ENCODE data around the gene IFNL1.

DNA sequence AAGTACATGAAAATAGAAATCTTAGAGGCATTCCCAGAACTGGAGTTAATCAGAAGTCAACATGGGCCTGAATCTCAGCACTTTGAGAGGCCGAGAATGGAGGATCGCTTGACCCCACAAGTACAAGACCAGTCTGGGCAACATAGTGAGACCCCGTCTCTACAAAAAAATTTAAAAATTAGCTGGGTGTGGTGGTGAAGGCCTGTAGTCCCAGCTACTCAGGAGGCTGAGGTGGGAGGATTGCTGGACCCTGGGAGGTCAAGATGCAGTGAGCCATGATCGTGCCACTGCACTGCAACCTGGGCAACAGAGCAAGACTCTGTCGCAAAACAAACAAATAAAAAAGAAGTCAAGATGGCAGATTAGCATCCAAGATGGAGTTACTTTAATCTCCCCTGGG, 19.5 kb upstream of the IFNL1 start:
- TF ChIP-seq EZH2 (IDR thresholded peaks at IDR 0.05; ENCODE audit: borderline replicate concordance, low read depth, low read length, severe bottlenecking) = no peak
- TF ChIP-seq, protein P1, sequence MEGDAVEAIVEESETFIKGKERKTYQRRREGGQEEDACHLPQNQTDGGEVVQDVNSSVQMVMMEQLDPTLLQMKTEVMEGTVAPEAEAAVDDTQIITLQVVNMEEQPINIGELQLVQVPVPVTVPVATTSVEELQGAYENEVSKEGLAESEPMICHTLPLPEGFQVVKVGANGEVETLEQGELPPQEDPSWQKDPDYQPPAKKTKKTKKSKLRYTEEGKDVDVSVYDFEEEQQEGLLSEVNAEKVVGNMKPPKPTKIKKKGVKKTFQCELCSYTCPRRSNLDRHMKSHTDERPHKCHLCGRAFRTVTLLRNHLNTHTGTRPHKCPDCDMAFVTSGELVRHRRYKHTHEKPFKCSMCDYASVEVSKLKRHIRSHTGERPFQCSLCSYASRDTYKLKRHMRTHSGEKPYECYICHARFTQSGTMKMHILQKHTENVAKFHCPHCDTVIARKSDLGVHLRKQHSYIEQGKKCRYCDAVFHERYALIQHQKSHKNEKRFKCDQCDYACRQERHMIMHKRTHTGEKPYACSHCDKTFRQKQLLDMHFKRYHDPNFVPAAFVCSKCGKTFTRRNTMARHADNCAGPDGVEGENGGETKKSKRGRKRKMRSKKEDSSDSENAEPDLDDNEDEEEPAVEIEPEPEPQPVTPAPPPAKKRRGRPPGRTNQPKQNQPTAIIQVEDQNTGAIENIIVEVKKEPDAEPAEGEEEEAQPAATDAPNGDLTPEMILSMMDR (IDR thresholded peaks at IDR 0.05; ENCODE audit: extremely low read depth in 1 of 2, insufficient read depth in 1 of 2, low read depth in 1 of 2, low read length in 2 of 2) = no peak
- TF ChIP-seq POLR2A (IDR thresholded peaks at IDR 0.05; ENCODE audit: low read depth, low read length) = no peak
- TF ChIP-seq, protein P2, sequence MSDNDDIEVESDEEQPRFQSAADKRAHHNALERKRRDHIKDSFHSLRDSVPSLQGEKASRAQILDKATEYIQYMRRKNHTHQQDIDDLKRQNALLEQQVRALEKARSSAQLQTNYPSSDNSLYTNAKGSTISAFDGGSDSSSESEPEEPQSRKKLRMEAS (IDR thresholded peaks at IDR 0.05; ENCODE audit: insufficient read depth, insufficient read length) = no peak
- TF ChIP-seq POLR2AphosphoS5 (IDR thresholded peaks at IDR 0.05; ENCODE audit: insufficient read depth, low read depth, low read length) = no peak
- TF ChIP-seq JUN (IDR thresholded peaks at IDR 0.05; ENCODE audit: borderline replicate concordance, insufficient read depth, insufficient read length, low read depth) = no peak

All from endothelial cell of umbilical vein (primary cell).